HG03571 (cell line): ENCODE results near the gene PCDHGA12.
"Not testable (repeated sequence)": the region's sequence is repeated elsewhere in the genome, so short reads cannot be mapped to it uniquely, and the experiment has no call there.

Experiments
- ATAC-seq: cut with Tn5 transposase; IDR thresholded peaks from one replicate; pipeline ENCODE4 v1.9.1; 2021; ENCODE audit not compliant: unreplicated experiment

Gene PCDHGA12

DNA sequence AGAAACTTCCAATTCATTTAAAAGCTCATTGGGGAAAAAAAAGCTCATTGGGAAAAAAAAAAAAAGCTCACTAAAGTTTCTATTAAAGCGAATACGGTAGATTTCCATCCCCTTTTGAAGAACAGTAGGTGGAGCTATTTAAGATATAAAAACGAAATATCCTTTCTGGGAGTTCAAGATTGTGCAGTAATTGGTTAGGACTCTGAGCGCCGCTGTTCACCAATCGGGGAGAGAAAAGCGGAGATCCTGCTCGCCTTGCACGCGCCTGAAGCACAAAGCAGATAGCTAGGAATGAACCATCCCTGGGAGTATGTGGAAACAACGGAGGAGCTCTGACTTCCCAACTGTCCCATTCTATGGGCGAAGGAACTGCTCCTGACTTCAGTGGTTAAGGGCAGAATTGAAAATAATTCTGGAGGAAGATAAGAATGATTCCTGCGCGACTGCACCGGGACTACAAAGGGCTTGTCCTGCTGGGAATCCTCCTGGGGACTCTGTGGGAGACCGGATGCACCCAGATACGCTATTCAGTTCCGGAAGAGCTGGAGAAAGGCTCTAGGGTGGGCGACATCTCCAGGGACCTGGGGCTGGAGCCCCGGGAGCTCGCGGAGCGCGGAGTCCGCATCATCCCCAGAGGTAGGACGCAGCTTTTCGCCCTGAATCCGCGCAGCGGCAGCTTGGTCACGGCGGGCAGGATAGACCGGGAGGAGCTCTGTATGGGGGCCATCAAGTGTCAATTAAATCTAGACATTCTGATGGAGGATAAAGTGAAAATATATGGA lies at the start of gene PCDHGA12:
TSS of gene PCDHGA12 (plus strand) at position 176 of the 782 bp plus-strand sequence. CDS start at position 429, 253 bp downstream.
- ATAC-seq, result peak; percentile 94

DNA sequence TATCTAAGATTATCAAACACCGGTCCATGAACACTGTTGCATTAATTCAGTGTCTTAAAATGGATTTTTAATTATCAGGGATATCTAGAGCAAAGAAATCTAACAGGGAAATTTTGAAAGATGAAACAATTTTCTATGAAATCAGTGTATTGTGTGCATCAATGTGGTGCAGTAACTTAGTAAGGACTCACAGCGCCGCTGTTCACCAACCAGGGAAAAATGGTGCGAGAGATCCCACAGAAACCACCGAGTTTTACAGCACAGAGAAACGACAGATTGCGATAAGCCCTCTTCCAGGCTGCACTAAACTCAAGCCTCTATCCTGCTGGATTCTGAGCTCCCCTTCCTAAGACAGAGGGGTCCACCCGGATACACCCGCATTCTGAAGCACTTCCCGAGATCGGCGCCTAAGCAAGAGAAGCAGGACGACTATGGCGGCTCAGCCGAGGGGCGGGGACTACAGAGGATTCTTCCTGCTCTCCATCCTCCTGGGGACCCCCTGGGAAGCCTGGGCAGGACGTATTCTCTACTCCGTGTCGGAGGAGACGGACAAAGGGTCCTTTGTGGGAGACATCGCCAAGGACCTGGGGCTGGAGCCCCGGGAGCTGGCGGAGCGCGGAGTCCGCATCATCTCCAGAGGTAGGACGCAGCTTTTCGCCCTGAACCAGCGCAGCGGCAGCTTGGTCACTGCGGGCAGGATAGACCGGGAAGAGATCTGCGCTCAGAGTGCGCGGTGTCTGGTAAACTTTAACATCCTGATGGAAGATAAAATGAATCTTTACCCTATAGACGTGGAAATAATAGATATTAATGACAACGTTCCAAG lies 47.6 kb upstream of the PCDHGA12 start, which contains the start of gene PCDHGA7:
TSS of gene PCDHGA7 (plus strand) at position 274 of the 826 bp plus-strand sequence. CDS start at position 432, 158 bp downstream.
- no peak for ATAC-seq

DNA sequence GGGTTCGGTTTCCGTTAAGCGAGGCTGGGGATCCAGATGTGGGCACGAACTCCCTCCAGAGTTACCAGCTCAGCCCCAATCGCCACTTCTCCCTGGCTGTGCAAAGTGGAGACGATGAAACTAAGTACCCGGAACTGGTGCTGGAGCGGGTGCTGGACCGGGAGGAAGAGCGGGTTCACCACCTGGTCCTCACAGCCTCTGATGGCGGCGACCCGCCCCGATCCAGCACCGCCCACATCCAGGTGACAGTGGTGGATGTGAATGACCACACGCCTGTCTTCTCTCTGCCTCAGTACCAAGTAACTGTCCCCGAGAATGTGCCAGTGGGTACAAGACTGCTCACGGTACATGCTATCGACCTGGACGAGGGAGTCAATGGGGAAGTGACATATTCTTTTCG lies 47.0 kb upstream of the PCDHGA12 start:
- ATAC-seq, result no peak

DNA sequence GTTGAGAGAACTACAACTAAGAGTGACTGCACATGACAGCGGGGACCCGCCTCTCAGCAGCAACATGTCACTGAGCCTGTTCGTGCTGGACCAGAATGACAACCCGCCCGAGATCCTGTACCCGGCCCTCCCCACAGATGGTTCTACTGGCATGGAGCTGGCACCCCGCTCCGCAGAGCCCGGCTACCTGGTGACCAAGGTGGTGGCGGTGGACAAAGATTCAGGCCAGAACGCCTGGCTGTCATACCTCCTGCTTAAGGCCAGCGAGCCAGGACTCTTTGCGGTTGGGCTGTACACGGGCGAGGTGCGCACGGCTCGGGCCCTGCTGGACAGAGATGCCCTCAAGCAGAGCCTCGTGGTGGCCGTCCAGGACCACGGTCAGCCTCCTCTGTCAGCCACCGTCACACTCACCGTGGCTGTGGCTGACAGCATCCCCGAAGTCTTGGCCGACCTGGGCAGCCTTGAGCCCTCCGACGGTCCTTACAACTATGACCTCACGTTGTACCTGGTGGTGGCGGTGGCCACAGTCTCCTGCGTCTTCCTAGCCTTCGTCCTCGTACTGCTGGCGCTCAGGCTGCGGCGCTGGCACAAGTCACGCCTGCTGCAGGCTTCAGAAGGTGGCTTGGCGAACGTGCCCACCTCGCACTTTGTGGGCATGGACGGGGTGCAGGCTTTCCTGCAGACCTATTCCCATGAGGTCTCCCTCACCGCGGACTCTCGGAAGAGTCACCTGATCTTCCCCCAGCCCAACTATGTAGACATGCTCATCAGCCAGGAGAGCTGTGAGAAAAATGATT lies 45.6 kb upstream of the PCDHGA12 start:
- no peak for ATAC-seq

DNA sequence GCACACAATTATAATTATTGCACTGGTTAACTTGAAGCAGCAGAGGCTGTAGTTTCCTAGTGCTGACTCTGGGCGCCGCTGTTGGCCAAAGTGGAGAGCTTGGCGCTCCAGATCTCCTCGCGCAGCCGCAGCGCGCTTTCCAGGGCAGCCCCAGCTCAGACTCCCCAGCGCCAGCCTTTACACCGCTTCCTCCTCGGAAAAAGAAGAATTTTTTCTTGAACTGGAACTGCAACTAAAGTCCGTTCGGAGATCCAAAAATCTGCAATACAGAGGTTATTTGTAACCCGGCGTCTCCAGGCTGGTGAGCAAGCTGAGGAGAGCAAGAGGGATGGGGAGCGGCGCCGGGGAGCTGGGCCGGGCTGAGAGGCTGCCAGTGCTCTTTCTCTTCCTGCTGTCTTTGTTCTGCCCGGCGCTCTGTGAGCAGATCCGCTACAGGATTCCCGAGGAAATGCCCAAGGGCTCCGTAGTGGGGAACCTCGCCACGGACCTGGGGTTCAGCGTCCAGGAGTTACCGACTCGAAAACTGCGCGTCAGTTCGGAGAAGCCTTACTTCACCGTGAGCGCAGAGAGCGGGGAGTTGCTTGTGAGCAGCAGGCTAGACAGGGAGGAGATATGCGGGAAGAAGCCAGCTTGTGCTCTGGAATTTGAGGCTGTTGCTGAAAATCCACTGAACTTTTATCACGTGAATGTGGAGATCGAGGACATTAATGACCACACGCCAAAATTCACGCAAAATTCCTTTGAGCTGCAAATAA lies 42.6 kb upstream of the PCDHGA12 start, which contains the start of gene PCDHGB4:
TSS of gene PCDHGB4 (plus strand) at position 142 of the 755 bp plus-strand sequence. CDS start at position 329, 187 bp downstream.
- not testable (repeated sequence) for ATAC-seq

DNA sequence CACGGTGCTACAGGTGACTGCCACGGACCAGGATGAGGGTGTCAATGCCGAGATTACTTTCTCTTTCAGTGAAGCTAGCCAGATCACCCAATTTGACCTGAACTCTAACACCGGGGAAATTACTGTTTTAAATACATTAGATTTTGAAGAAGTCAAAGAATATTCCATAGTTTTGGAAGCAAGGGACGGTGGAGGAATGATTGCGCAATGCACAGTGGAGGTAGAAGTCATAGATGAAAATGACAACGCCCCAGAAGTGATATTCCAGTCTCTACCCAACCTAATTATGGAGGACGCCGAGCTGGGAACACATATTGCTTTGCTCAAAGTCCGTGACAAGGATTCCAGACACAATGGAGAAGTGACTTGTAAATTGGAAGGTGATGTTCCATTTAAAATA lies 41.6 kb upstream of the PCDHGA12 start:
- ATAC-seq, result no peak

DNA sequence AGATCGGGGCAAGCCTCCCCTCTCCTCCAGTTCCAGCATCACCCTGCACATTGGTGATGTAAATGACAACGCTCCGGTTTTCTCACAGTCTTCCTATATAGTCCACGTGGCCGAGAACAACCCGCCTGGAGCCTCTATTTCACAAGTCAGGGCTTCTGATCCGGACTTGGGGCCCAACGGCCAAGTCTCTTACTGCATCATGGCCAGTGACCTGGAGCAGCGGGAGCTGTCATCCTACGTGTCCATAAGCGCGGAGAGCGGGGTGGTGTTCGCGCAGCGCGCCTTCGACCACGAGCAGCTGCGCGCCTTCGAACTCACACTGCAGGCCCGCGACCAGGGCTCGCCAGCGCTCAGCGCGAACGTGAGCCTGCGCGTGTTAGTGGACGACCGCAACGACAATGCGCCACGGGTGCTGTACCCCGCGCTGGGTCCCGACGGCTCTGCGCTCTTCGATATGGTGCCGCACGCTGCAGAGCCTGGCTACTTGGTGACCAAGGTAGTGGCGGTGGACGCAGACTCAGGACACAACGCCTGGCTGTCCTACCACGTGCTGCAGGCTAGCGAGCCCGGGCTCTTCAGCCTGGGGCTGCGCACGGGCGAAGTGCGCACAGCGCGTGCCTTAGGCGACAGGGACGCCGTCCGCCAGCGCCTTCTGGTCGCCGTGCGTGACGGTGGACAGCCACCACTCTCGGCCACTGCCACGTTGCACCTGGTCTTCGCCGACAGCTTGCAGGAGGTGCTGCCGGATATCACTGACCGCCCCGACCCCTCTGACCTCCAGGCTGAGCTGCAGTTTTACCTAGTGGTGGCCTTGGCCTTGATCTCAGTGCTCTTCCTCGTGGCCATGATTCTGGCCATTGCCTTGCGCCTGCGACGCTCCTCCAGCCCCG lies 40.9 kb upstream of the PCDHGA12 start:
- ATAC-seq, result no peak

DNA sequence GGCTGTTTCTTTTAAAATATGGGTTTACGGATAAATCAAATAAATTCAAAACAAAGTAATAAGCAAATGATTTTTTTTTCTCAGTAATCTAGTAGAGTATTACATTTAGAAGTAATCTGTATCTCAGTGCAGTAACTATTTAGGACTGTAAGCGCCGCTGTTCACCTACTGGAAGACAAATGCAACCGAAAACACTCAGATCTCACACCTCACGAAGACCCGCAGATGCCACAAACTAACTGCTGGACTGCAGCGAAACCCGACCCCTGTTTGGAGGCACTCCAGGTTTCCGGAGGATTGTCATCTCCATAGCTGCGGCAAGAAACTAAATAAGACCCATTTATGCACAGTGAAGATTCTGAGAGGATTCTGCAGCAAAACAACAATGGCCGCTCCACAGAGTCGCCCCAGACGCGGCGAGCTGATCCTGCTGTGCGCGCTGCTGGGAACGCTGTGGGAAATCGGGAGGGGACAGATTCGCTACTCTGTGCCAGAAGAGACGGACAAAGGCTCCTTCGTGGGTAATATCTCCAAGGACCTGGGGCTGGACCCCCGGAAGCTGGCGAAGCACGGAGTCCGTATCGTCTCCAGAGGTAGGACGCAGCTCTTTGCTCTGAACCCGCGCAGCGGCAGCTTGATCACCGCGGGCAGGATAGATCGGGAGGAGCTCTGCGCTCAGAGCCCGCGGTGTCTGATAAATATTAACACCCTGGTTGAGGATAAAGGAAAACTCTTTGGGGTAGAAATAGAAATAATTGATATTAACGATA lies 37.7 kb upstream of the PCDHGA12 start, which contains the start of gene PCDHGA8:
TSS of gene PCDHGA8 (plus strand) at position 205 of the 770 bp plus-strand sequence. CDS start at position 386, 181 bp downstream.
- no peak for ATAC-seq

DNA sequence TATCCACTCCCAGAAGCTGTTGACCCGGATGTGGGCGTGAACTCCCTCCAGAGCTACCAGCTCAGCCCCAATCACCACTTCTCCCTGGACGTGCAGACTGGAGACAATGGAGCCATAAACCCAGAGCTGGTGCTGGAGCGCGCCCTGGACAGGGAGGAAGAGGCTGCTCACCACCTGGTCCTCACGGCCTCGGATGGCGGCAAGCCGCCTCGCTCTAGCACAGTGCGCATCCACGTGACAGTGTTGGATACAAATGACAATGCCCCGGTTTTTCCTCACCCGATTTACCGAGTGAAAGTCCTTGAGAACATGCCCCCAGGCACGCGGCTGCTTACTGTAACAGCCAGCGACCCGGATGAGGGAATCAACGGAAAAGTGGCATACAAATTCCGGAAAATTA lies 37.0 kb upstream of the PCDHGA12 start:
- no peak for ATAC-seq

DNA sequence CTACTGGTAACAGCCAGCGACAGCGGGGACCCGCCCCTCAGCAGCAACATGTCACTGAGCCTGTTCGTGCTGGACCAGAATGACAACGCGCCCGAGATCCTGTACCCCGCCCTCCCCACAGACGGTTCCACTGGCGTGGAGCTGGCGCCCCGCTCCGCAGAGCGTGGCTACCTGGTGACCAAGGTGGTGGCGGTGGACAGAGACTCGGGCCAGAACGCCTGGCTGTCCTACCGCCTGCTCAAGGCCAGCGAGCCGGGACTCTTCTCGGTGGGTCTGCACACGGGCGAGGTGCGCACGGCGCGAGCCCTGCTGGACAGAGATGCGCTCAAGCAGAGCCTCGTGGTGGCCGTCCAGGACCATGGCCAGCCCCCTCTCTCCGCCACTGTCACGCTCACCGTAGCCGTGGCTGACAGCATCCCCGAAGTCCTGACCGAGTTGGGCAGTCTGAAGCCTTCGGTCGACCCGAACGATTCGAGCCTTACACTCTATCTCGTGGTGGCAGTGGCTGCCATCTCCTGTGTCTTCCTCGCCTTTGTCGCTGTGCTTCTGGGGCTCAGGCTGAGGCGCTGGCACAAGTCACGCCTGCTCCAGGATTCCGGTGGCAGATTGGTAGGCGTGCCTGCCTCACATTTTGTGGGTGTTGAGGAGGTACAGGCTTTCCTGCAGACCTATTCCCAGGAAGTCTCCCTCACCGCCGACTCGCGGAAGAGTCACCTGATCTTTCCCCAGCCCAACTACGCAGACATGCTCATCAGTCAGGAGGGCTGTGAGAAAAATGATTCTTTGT lies 35.7 kb upstream of the PCDHGA12 start:
- not testable (repeated sequence) for ATAC-seq

DNA sequence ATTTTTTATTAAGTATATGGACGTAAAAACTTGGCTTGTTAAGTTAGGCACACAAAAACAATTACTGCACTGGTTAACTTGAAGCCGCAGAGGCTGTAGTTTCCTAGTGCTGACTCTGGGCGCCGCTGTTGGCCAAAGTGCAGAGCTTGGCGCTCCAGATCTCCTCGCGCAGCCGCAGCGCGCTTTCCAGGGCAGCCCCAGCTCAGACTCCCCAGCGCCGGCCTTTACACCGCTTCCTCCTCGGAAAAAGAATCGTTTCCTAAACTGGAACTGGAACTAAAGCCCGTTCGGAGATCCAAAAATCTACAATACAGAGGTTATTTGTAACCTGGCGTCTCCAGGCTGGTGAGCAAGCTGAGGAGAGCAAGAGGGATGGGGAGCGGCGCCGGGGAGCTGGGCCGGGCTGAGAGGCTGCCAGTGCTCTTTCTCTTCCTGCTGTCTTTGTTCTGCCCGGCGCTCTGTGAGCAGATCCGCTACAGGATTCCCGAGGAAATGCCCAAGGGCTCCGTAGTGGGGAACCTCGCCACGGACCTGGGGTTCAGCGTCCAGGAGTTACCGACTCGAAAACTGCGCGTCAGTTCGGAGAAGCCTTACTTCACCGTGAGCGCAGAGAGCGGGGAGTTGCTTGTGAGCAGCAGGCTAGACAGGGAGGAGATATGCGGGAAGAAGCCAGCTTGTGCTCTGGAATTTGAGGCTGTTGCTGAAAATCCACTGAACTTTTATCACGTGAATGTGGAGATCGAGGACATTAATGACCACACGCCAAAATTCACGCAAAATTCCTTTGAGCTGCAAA lies 32.4 kb upstream of the PCDHGA12 start, which contains the start of gene PCDHGB5:
TSS of gene PCDHGB5 (plus strand) at position 192 of the 796 bp plus-strand sequence. CDS start at position 373, 181 bp downstream.
- peak; percentile 88 for ATAC-seq

DNA sequence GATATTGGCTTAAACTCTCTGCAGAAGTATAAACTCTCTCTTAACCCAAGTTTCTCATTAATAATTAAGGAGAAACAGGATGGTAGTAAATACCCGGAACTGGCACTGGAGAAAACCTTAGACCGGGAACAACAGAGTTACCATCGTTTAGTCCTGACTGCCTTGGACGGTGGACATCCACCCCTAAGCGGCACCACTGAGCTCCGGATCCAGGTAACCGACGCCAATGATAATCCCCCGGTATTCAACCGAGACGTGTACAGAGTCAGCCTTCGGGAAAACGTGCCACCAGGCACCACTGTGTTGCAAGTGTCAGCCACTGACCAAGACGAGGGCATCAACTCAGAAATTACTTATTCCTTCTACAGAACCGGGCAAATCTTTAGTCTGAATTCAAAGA lies 31.7 kb upstream of the PCDHGA12 start:
- ATAC-seq, result no peak

DNA sequence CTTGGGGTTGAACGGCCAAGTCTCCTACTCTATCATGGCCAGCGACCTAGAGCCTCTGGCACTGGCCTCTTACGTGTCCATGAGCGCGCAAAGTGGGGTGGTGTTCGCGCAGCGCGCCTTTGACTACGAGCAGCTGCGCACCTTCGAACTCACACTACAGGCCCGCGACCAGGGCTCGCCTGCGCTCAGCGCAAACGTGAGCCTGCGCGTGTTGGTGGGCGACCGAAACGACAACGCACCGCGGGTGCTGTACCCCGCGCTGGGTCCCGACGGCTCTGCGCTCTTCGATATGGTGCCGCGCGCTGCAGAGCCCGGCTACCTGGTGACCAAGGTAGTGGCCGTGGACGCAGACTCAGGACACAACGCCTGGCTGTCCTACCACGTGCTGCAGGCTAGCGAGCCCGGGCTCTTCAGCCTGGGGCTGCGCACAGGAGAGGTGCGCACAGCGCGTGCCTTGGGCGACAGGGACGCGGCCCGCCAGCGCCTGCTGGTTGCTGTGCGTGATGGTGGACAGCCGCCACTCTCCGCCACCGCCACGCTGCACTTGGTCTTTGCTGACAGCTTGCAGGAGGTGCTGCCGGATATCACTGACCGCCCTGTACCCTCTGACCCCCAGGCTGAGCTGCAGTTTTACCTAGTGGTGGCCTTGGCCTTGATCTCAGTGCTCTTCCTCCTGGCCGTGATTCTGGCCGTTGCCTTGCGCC lies 30.6 kb upstream of the PCDHGA12 start:
- no peak for ATAC-seq

DNA sequence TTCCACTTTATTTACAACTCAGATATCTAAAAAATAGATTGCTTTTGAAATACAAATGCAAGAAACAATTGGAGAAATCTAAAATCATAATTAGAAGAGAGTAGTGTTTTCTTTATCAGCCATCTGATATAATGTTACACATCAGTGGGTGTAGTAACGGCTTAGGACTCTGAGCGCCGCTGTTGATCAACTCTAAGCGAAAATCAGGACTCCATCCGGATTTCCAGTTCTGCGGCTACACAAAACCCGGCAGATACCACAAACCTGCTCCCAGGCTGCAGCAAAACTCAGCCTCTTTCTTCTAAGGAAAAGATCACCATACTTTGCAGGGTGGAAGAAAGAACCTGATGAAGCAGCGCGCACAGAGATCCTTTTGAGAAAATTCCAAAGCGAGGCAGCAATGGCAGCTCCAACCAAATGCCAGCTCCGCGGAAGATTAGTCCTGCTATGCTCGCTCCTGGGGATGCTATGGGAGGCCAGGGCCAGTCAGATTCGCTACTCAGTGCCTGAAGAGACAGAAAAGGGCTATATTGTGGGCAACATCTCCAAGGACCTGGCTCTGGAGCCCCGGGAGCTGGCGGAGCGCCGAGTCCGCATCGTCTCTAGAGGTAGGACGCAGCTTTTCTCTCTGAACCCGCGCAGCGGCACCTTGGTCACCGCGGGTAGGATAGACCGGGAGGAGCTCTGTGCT lies 27.6 kb upstream of the PCDHGA12 start, which contains the start of gene PCDHGA9:
TSS of gene PCDHGA9 (plus strand) at position 226 of the 691 bp plus-strand sequence. CDS start at position 401, 175 bp downstream.
- no peak for ATAC-seq

DNA sequence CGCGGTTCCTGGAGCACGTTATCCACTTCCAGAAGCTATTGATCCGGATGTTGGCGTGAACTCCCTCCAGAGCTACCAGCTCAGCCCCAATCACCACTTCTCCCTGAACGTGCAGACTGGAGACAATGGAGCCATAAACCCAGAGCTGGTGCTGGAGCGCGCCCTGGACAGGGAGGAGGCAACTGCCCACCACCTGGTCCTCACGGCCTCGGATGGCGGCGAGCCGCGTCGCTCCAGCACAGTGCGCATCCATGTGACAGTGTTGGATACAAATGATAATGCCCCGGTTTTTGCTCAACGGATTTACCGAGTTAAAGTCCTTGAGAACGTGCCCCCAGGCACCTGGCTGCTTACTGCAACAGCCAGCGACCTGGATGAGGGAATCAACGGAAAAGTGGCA lies 26.9 kb upstream of the PCDHGA12 start:
- ATAC-seq, result no peak
